Measurements from ENCODE around the gene AGPAT4. TPM values are rescaled to one million over a fixed set of nuclear protein-coding genes. Genes with fewer than 3 reads are reported as not detected.

AGPAT4 gene
- total RNA-seq, 1 experiment from 2014 or later = 22.0 TPM

- H2BK5ac ChIP-seq (ENCODE audit: insufficient read length, low read length) = no peak overlapping the region
- no peak overlapping the region for H4K8ac ChIP-seq (replicated peaks; ENCODE audit: insufficient read length, low read depth, low read length)
- no peak overlapping the region for H3K4me2 ChIP-seq (ENCODE audit: insufficient read depth, insufficient read length, low read length)
- no peak overlapping the region for H2BK120ac ChIP-seq (ENCODE audit: low read depth, low read length, poor library complexity, severe bottlenecking)
- H3K9ac ChIP-seq (ENCODE audit: extremely low read depth, insufficient read length, low read length) = no peak overlapping the region
- H2AK5ac ChIP-seq (ENCODE audit: insufficient read length, low read length) = no peak overlapping the region
- H2AFZ ChIP-seq (ENCODE audit: low read length) = no peak overlapping the region
- Mint-ChIP-seq H3K36me3 (ENCODE audit: insufficient read depth in 1 of 3, low read depth in 3 of 3) (peaks cover 84 to 99% (median 98%) of the 10 kb centered on the region in 3 experiments), H3K4me3 (no peak overlapping the region), H3K9me3 (peaks cover 72 to 77% of the 10 kb centered on the region in 2 experiments), H3K4me1 (no peaks in the 10 kb centered on the region), H3K27me3 (ENCODE audit: low read depth) (no peaks in the 10 kb centered on the region; the same call in none of the 2 replicates), H3K27ac (no peak overlapping the region)
- H3K56ac ChIP-seq (ENCODE audit: insufficient read length, low read depth, low read length) = no peak overlapping the region
- no peak overlapping the region for H3K23ac ChIP-seq (ENCODE audit: insufficient read length, low read depth, low read length)
- H3K23me2 ChIP-seq (ENCODE audit: insufficient read length, low read depth, low read length, poor library complexity, severe bottlenecking) = no peaks in the 10 kb centered on the region
- no peak overlapping the region for H3K27ac ChIP-seq (ENCODE audit: insufficient read length, low read depth, low read length)
- no peaks in the 10 kb centered on the region for H3K9me3 ChIP-seq (ENCODE audit: control insufficient read depth, low read depth, low read length)
- no peak overlapping the region for H3K4ac ChIP-seq (ENCODE audit: low read depth, low read length)
- H2BK15ac ChIP-seq (ENCODE audit: low read depth, low read length) = no peak overlapping the region
- H4K20me1 ChIP-seq (ENCODE audit: control insufficient read depth, insufficient read depth, insufficient read length) = no peaks in the 10 kb centered on the region
- DNase-seq = no peak
- no peak overlapping the region for H3K14ac ChIP-seq (ENCODE audit: insufficient read depth, low read length)
- H4K5ac ChIP-seq (ENCODE audit: insufficient read length, low read depth, low read length) = no peak overlapping the region
- no peak overlapping the region for H2BK20ac ChIP-seq (ENCODE audit: low read depth, low read length, poor library complexity, severe bottlenecking)
- no peaks in the 10 kb centered on the region for H3K4me1 ChIP-seq (ENCODE audit: insufficient read depth, low read length)
- no peak overlapping the region for H3T11ph ChIP-seq (ENCODE audit: low read length)
- H2BK12ac ChIP-seq (ENCODE audit: insufficient read length, low read depth, low read length) = no peak overlapping the region
- no peaks in the 10 kb centered on the region for H3K27me3 ChIP-seq (ENCODE audit: insufficient read depth, low read length)
- no peaks in the 10 kb centered on the region for H3K79me2 ChIP-seq (ENCODE audit: insufficient read depth, low read length)
- no peak overlapping the region for H3K18ac ChIP-seq (ENCODE audit: insufficient read length, low read depth, low read length)
- no CpG with 5 or more reads among the region's 7 CpGs for WGBS (ENCODE audit: extremely low coverage, insufficient read length, low lambda C conversion rate)
- TF ChIP-seq CTCF (conservative IDR thresholded peaks at IDR 0.05) = no peak
- no peak overlapping the region for H4K91ac ChIP-seq (ENCODE audit: insufficient read length, low read depth, low read length)
- H3K79me1 ChIP-seq (ENCODE audit: insufficient read depth, low read depth, low read length, poor library complexity, severe bottlenecking) = no peaks in the 10 kb centered on the region
Observed at GRCh38 chr6:161127071-161127740, 146.7 kb downstream of the AGPAT4 start.
